Activated naive CD8-positive, alpha-beta T cell treated with anti-CD3 and anti-CD28 coated beads, Interleukin-2, amount 50 U/mL, for 24 hours (primary cell): Measurements from ENCODE around the gene EFHC1.

ENCODE experiments used
- ATAC-seq: fragments of 150-1000 bp; cut with Tn5 transposase; one replicate; pipeline ENCODE4 v1.10.0; 2021
- DNase-seq: peaks from one replicate; pipeline ENCODE4 v3.0.0; 2021
- H3K27ac Mint-ChIP-seq: one replicate; pipeline ENCODE4 v1.8.0; 2021; ENCODE audit warnings: mild to moderate bottlenecking, mixed read lengths
- H3K27me3 Mint-ChIP-seq: one replicate; pipeline ENCODE4 v1.8.0; 2021; ENCODE audit warnings: mixed read lengths
- H3K36me3 Mint-ChIP-seq: one replicate; pipeline ENCODE4 v1.8.0; 2021; ENCODE audit warnings: low read depth, mixed read lengths
- H3K4me1 Mint-ChIP-seq: one replicate; pipeline ENCODE4 v1.8.0; 2021; ENCODE audit warnings: mixed read lengths
- H3K4me3 Mint-ChIP-seq: one replicate; pipeline ENCODE4 v1.8.0; 2021; ENCODE audit warnings: mild to moderate bottlenecking, moderate library complexity, mixed read lengths
- H3K9me3 Mint-ChIP-seq: one replicate; pipeline ENCODE4 v1.8.0; 2021; ENCODE audit warnings: mixed read lengths

EFHC1 gene

DNA sequence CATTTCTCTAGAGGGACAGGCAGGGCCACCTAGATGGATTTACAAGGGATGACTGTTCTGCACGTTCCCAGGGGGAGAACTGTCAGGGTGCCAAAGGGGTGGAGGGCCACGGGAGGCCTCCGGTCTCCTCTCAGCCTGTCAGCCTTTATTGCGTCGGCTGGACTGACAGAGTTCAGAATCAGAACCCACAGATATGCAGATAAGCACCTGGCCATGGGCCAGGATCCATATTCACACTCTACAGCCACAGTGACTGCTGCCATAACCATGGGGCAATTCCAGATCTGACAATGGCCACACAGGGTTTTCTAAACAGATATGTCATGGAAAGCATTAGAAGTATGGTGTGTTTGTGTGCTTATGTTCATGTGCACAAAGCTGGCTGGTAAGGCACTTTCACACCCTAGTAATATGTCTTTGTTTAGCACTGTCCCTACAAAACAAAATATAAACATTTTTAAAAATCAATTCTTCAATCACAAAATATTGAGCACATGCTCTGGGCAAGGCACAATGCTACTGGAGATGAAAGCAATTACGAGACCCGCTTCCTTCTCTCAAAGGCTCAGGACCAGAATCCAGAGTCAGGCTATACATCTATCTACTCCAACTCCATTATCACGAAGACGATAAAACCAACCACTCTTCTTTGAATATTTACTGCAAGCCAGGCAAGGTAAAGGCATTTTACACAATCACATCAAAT lies 127.7 kb downstream of the EFHC1 start:
- Mint-ChIP-seq H3K4me3 (no peak overlapping the region), H3K4me1 (peaks cover 4% of the 10 kb centered on the region), H3K9me3 (no peaks in the 10 kb centered on the region), H3K27ac (no peak overlapping the region), H3K27me3 (no peaks in the 10 kb centered on the region), H3K36me3 (peaks cover 2% of the 10 kb centered on the region)
- no peak for DNase-seq
- no peak for ATAC-seq

DNA sequence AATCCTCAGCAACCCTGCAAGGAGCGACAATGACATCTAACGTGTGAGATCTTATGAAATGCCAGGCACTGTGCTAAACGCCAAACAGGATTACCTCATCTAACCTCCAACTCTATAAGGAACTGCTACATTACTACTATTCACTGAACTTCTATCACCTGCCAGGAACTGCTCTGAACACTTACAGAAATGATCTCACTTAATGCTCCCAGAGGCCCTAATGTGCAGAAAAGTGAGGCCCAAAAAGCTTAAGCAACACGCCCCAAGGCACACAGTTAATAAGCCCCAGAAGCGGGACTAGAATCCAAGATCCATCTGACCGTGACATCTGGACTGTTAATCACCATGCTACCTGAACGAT lies 128.2 kb downstream of the EFHC1 start:
- Mint-ChIP-seq H3K36me3 (peaks cover 2% of the 10 kb centered on the region), H3K4me1 (peaks cover 4% of the 10 kb centered on the region), H3K27ac (no peak overlapping the region)

GRCh38 chr6:52548999-52549398 lies 128.9 kb downstream of the EFHC1 start:
- H3K9me3 Mint-ChIP-seq = no peaks in the 10 kb centered on the region
- H3K27me3 Mint-ChIP-seq = no peaks in the 10 kb centered on the region
- DNase-seq (no peak), ATAC-seq (no peak)
- peaks cover 4% of the 10 kb centered on the region for H3K4me1 Mint-ChIP-seq
- no peak overlapping the region for H3K4me3 Mint-ChIP-seq
- no peak overlapping the region for H3K27ac Mint-ChIP-seq
- peaks cover 2% of the 10 kb centered on the region for H3K36me3 Mint-ChIP-seq

More for the DNA sequence above, 128.2 kb downstream of the EFHC1 start:
- H3K9me3 Mint-ChIP-seq = no peaks in the 10 kb centered on the region
- DNase-seq = no peak
- H3K27me3 Mint-ChIP-seq = no peaks in the 10 kb centered on the region
- ATAC-seq = no peak
- H3K4me3 Mint-ChIP-seq = no peak overlapping the region

DNA sequence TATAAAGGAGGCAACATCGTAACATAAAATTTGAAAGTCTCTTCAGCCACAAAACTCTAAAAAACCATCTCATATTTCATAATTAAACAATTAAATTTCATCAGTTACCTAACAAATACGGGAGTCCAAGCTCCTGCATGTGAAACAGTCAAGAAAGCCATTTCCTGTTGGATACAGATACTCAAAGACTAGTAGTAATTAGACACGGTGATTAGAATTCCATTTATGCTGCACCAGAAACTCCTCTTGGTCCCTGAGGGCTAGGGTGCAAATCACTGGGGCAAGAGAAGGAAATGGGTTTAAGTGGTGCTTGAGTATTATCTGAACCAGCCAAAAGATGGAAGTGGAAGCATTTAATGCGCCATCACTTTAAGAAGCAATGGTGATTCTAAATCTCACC lies 129.3 kb downstream of the EFHC1 start:
- DNase-seq = no peak
- no peaks in the 10 kb centered on the region for H3K9me3 Mint-ChIP-seq
- ATAC-seq = no peak
- no peaks in the 10 kb centered on the region for H3K27me3 Mint-ChIP-seq
- H3K27ac Mint-ChIP-seq = no peak overlapping the region
- peaks cover 4% of the 10 kb centered on the region for H3K4me1 Mint-ChIP-seq
- H3K4me3 Mint-ChIP-seq = no peak overlapping the region
- H3K36me3 Mint-ChIP-seq = peaks cover 2% of the 10 kb centered on the region

DNA sequence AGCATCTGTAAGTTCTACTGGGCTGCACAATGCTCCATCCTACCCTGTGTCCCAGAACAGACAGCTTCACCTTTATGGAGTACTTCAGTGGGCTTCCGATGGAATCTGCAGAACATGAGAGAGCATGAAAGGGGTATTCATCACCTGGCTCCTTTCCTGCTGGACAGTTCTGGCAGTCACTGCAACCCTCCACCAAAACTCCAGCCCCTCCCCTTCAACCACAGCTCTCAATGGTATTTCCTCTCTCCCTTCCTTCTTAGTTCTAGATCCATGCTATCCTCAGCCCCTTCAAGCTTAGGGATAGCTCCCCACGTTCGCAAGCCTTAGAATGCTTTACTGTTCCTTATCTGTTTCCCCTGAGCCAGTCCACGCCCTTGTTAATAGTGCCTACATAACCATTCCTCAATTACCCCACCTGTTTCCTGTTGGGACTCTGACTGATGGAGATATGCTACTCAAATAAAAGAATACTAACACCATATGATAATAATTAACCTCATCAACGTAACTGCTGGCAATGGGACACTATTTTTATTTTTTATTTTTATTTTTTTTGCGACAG lies 130.0 kb downstream of the EFHC1 start:
- no peak for DNase-seq
- H3K36me3 Mint-ChIP-seq = peaks cover 2% of the 10 kb centered on the region
- no peak overlapping the region for H3K27ac Mint-ChIP-seq
- H3K9me3 Mint-ChIP-seq = no peaks in the 10 kb centered on the region
- H3K27me3 Mint-ChIP-seq = no peaks in the 10 kb centered on the region
- H3K4me1 Mint-ChIP-seq = peaks cover 4% of the 10 kb centered on the region
- H3K4me3 Mint-ChIP-seq = no peak overlapping the region
- no peak for ATAC-seq

DNA sequence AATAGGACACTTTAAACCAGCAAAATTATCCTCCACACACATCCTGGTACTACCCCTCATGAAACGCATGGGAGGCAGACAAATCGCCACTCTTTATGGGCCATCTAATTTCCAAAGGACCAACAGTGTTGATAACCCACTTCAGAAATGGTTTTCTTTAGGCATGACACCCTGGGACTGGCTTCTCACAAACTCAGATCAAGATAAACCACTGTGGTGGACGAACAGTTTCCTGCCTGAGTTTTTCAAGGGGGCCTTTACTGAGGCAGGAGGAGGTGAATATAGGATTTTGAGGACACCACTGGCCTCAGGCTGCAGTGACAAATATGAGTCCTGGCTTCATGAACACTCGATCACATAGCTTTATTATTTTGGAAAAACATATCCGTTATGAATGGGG lies 130.7 kb downstream of the EFHC1 start:
- peaks cover 4% of the 10 kb centered on the region for H3K4me1 Mint-ChIP-seq
- no peaks in the 10 kb centered on the region for H3K27me3 Mint-ChIP-seq
- H3K9me3 Mint-ChIP-seq = no peaks in the 10 kb centered on the region
- DNase-seq (no peak), ATAC-seq (no peak)
- no peak overlapping the region for H3K4me3 Mint-ChIP-seq
- no peak overlapping the region for H3K27ac Mint-ChIP-seq
- peaks cover 2% of the 10 kb centered on the region for H3K36me3 Mint-ChIP-seq

- Mint-ChIP-seq H3K4me1 (peaks cover 4% of the 10 kb centered on the region), H3K27me3 (no peaks in the 10 kb centered on the region), H3K27ac (no peak overlapping the region), H3K36me3 (peaks cover 2% of the 10 kb centered on the region), H3K4me3 (no peak overlapping the region), H3K9me3 (no peaks in the 10 kb centered on the region)
- DNase-seq (no peak), ATAC-seq (no peak)
These were observed 131.5 kb downstream of the EFHC1 start for GRCh38 chr6:52551483-52552277.

DNA sequence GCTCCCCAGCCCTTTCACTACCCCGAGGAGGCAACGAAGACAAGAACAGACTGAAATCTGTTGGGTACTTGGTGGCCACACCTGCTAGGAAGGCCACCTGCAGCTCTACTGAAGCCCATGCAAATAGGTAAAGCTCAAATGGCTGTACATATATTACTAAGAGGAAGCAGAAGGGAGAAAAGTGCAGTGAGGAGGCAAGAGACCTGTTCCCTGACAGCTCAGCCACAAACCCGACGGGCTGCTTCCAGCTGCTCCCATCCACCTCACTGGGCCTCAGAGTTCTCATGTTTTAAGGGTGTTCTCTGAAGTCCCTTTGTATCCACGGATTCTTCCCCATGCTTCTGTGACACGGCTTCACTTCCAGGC lies 132.1 kb downstream of the EFHC1 start:
- Mint-ChIP-seq H3K4me1 (peaks cover 2% of the 10 kb centered on the region), H3K4me3 (no peak overlapping the region), H3K27me3 (no peaks in the 10 kb centered on the region), H3K36me3 (no peaks in the 10 kb centered on the region), H3K9me3 (no peaks in the 10 kb centered on the region), H3K27ac (no peak overlapping the region)
- no peak for ATAC-seq
- no peak for DNase-seq

DNA sequence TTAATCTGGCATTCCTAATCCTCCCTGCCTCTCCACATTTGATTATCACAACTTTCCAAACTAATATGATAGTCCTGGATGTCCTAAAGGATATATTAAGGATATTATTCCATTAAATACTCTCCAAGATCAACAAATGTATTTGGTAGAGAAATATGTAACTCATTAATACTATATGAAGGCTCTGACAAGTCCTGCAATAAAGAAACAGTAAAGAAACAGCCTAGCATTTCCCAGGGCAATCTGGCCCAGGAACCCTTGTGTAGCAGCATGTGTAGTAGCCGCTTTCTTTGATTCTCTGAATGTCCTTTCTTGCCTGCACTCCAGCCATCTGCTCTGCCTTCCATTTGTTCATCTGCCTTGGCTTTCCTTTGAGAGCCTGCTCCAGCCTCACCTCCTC lies 133.0 kb downstream of the EFHC1 start:
- no peak overlapping the region for H3K4me3 Mint-ChIP-seq
- no peaks in the 10 kb centered on the region for H3K27me3 Mint-ChIP-seq
- no peaks in the 10 kb centered on the region for H3K36me3 Mint-ChIP-seq
- no peaks in the 10 kb centered on the region for H3K9me3 Mint-ChIP-seq
- ATAC-seq (no peak), DNase-seq (no peak)
- H3K4me1 Mint-ChIP-seq = peaks cover 2% of the 10 kb centered on the region
- H3K27ac Mint-ChIP-seq = no peak overlapping the region

GRCh38 chr6:52553719-52554118 lies 133.6 kb downstream of the EFHC1 start:
- H3K4me3 Mint-ChIP-seq = no peak overlapping the region
- no peak overlapping the region for H3K27ac Mint-ChIP-seq
- H3K27me3 Mint-ChIP-seq = no peaks in the 10 kb centered on the region
- peaks cover 2% of the 10 kb centered on the region for H3K4me1 Mint-ChIP-seq
- H3K9me3 Mint-ChIP-seq = no peaks in the 10 kb centered on the region
- no peaks in the 10 kb centered on the region for H3K36me3 Mint-ChIP-seq
- no peak for DNase-seq
- no peak for ATAC-seq

DNA sequence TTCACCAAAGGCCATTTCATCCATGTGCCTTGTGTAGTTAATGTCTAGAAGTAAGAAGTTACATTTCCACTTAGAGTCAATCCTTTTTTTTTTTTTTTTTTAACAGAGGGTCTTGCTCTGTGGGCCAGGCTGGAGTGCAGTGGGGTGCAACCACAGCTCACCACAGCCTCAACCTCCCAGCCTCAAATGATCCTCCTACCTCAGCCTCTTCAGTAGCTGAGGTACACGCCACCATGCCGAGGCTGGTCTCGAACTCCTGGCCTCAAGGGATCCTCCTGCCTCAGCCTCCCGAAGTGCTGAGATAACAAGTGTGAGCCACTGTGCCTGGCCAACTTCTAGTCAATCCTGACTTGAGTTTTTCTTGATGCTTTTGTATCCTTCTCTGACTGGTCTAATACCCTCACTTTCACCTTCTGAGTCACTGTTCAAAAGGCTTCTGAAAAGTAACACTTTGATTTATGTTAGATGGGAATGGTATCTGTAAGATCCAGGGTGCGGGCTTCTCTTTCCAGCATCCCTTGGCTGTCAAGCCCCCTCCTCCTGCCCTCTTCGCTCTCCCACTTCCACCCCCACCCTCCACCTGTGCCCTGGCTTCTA lies 134.6 kb downstream of the EFHC1 start:
- H3K4me3 Mint-ChIP-seq = no peak overlapping the region
- ATAC-seq = no peak
- no peaks in the 10 kb centered on the region for H3K9me3 Mint-ChIP-seq
- no peaks in the 10 kb centered on the region for H3K27me3 Mint-ChIP-seq
- H3K4me1 Mint-ChIP-seq = peaks cover 2% of the 10 kb centered on the region
- H3K36me3 Mint-ChIP-seq = no peaks in the 10 kb centered on the region
- no peak for DNase-seq
- H3K27ac Mint-ChIP-seq = no peak overlapping the region

DNA sequence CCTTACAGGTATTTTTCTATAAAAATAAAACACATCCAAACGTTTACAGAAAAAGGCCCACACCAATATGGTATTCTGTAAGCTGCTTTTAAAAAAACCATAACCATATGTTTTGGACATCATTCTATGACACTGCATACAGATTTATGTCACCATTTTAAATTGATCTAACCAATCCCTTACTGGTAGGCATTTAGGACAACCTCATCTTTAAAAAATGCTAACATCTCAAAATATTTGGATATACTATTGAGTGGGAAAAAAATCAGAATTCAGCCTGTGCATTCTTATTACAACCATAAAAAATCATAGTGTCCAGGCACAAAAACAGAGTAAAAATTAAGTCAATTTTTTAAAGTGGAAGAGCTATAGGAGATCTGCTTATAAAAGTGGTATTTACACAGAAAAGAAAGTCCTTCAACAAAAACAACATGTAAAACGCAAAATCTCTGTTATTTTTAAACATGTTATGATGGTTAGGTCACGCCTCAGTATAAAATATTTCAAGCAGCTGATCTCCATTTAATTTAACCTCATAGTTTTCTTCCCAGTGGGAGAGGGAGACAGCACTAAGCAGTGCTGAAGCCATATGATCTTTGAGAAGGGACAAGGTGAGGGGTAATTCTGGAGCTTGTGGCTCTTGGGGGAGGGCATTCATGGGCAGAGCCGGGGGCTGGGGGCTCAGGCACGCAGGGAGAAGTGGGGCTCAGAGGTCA lies 135.5 kb downstream of the EFHC1 start:
- DNase-seq (no peak), ATAC-seq (no peak)
- Mint-ChIP-seq H3K27ac (no peak overlapping the region), H3K4me3 (no peak overlapping the region), H3K36me3 (no peaks in the 10 kb centered on the region), H3K4me1 (no peaks in the 10 kb centered on the region), H3K27me3 (no peaks in the 10 kb centered on the region), H3K9me3 (no peaks in the 10 kb centered on the region)

DNA sequence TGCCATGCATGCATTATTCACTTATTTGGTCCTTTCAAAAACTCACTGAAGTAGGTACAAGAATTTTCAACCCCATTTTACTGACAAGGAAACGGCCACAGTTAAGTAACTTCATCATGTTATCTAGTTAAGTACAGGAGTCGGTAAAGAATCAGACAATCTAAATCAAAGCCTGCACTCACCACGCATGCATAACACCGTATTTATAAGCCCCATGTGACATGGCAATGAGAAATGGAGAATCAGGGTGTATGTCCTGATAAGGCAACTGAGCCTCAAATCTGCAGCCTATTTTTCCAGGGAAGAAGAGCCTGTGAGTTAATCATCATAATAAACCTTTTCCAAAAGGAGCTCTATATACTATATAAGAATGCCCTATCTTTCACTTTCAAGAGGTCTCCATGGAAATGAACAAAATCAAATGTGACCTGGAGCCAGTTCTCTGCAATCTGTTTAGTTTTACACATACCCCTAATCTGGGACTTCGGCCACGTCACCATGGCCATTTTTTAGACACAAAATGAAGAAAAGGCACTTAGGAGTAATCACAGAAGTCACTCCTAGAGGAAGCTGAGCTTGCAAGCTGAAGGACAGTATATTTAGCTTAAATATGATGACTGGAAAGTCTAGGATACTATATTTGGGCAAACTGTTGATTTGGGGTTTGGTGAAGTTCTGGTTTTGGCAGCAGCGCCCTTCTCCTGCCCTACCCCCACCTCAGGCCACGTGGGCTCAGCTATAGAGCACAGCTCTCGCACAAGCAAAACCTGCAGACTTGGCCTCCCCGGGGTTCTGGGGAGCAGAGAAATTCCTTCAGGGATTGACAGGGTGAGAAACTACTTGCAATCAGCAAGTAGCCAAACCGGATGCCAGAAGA lies 137.5 kb downstream of the EFHC1 start:
- no peaks in the 10 kb centered on the region for H3K27me3 Mint-ChIP-seq
- H3K36me3 Mint-ChIP-seq = no peaks in the 10 kb centered on the region
- ATAC-seq = no peak
- H3K4me3 Mint-ChIP-seq = no peak overlapping the region
- H3K27ac Mint-ChIP-seq = no peak overlapping the region
- no peak for DNase-seq
- H3K9me3 Mint-ChIP-seq = no peaks in the 10 kb centered on the region
- H3K4me1 Mint-ChIP-seq = no peaks in the 10 kb centered on the region
